Measurements from ENCODE around the gene CYP21A2. TPM values are rescaled to one million over a fixed set of nuclear protein-coding genes. Genes with fewer than 3 reads are reported as not detected.

CYP21A2 gene
- total RNA-seq, 2 experiments from 2014 or later, result not detected

- CTCF ChIA-PET (ENCODE audit: unreplicated experiment), result no interaction called here
- Histone ChIP-seq H3K9me3 (ENCODE audit: low read length) (no peaks in the 10 kb centered on the region), H3K4me2 (ENCODE audit: low read length) (no peak overlapping the region), H2AFZ (ENCODE audit: low read length) (peak overlapping the region; percentile 9; the same call in 1 of the 2 replicates), H3K4me3 (ENCODE audit: low read depth, low read length, poor library complexity, severe bottlenecking) (no peak overlapping the region), H3K9me2 (ENCODE audit: insufficient read depth, low read length) (no peaks in the 10 kb centered on the region), H3K79me2 (ENCODE audit: insufficient read depth, low read depth, low read length) (no peaks in the 10 kb centered on the region), H3K4me1 (ENCODE audit: insufficient read depth, low read length, poor library complexity, severe bottlenecking) (no peaks in the 10 kb centered on the region), H3K27ac (ENCODE audit: low read depth, low read length, poor library complexity, severe bottlenecking) (no peak overlapping the region), H3K36me3 (ENCODE audit: insufficient read depth, low read length) (no peaks in the 10 kb centered on the region), H4K20me1 (ENCODE audit: insufficient read depth, low read length) (no peaks in the 10 kb centered on the region)
- intact Hi-C loops (cut with micrococcal nuclease; ENCODE audit: unreplicated experiment), result loop anchor here (2.0 kb wide), 1 partner anchor 67 kb away; the partner anchor contains the start of gene PPT2
- DNase-seq (ENCODE audit: low spot score), result peak; percentile 82
- BruUV-seq (replicated peaks), result no TSS peak
- TF ChIP-seq EZH2phosphoT487 (IDR thresholded peaks at IDR 0.05; ENCODE audit: borderline replicate concordance, low read depth, low read length), result no peak
- peak; percentile 57; the same call in 1 of the 2 replicates for TF ChIP-seq CTCF (conservative IDR thresholded peaks at IDR 0.05; ENCODE audit: low read length)
- POLR2A ChIA-PET, result no interaction called here
These were observed 49.6 kb downstream of the CYP21A2 start for GRCh38 chr6:32087574-32088486.

- H3K4me3 ChIP-seq (ENCODE audit: low read depth, low read length, poor library complexity, severe bottlenecking), result no peak overlapping the region
- TF ChIP-seq EZH2phosphoT487 (IDR thresholded peaks at IDR 0.05; ENCODE audit: borderline replicate concordance, low read depth, low read length) (no peak), CTCF (conservative IDR thresholded peaks at IDR 0.05; ENCODE audit: low read length) (no peak)
- POLR2A ChIA-PET, result no interaction called here
- H3K36me3 ChIP-seq (ENCODE audit: insufficient read depth, low read length), result no peaks in the 10 kb centered on the region
- no peak overlapping the region for H3K27ac ChIP-seq (ENCODE audit: low read depth, low read length, poor library complexity, severe bottlenecking)
- intact Hi-C loops (cut with micrococcal nuclease; ENCODE audit: unreplicated experiment), result no loop called here
- no peaks in the 10 kb centered on the region for H3K4me1 ChIP-seq (ENCODE audit: insufficient read depth, low read length, poor library complexity, severe bottlenecking)
- H3K79me2 ChIP-seq (ENCODE audit: insufficient read depth, low read depth, low read length), result no peaks in the 10 kb centered on the region
- no peaks in the 10 kb centered on the region for H3K9me3 ChIP-seq (ENCODE audit: low read length)
- H2AFZ ChIP-seq (ENCODE audit: low read length), result no peak overlapping the region; the same call in 1 of the 2 replicates
- CTCF ChIA-PET (ENCODE audit: unreplicated experiment), result no interaction called here
- no peak overlapping the region for H3K4me2 ChIP-seq (ENCODE audit: low read length)
- DNase-seq (ENCODE audit: low spot score), result no peak
- no peaks in the 10 kb centered on the region for H4K20me1 ChIP-seq (ENCODE audit: insufficient read depth, low read length)
- no peaks in the 10 kb centered on the region for H3K9me2 ChIP-seq (ENCODE audit: insufficient read depth, low read length)
- no TSS peak for BruUV-seq (replicated peaks)
These were observed 50.4 kb downstream of the CYP21A2 start for GRCh38 chr6:32088487-32089049.

All from OCI-LY7 (cell line).